Measurements from ENCODE around the gene MIOS. TPM values are rescaled to one million over a fixed set of nuclear protein-coding genes. Genes with fewer than 3 reads are reported as not detected.
A peak's percentile ranks its signal among the peaks of the same experiment; 100 is the strongest.

Gene MIOS
- total and polyA plus RNA-seq, 9 of the 15 experiments (the other 6 are each of a cell fraction or from before 2014, with no cell fraction given) = 7.8 to 47.8 (median 30.6) TPM

DNA sequence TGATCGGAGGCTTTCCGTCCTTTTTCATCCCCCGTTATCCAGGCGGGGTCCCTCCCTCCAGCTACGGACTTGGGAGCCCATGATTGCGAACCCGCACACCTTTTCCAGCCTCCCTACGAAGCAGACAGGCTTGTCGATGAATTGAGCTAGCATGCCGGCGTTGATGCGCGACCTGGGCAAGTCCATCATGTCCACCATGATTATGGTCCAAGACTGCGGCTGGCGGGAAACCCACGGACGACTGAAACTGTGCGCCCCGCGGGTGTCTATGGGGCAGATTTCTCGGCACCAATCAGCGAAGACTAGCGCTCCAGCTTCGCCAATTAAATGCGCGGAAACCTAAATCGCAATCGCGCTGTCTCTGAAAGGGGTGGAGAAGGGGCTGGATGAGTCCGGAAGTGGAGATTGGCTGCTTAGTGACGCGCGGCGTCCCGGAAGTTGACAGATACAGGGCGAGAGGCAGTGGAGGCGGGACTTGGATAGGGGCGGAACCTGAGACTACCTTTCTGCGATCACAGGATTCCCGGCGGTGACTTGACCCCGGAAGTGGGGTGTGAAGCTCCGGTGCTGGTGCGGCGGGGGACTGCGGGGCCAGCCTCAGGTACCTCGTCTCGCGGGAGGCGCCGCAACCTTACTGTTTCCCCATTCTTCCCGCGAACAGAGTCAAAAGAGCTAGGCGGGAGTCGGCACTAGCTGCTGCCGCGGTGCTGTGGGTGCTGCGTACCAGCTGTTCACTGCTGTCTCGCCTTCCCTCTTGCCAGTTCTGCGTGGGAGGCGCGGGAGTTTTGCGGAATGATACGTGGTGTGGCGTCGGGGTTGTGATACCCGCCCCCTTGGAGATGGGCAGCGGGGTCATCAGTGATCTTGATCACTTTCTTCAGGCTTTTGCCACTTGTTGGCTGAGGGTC is 73.8 kb downstream of the MIOS start, which contains the start of gene UMAD1 (continued):
- TF ChIP-seq, protein P1, sequence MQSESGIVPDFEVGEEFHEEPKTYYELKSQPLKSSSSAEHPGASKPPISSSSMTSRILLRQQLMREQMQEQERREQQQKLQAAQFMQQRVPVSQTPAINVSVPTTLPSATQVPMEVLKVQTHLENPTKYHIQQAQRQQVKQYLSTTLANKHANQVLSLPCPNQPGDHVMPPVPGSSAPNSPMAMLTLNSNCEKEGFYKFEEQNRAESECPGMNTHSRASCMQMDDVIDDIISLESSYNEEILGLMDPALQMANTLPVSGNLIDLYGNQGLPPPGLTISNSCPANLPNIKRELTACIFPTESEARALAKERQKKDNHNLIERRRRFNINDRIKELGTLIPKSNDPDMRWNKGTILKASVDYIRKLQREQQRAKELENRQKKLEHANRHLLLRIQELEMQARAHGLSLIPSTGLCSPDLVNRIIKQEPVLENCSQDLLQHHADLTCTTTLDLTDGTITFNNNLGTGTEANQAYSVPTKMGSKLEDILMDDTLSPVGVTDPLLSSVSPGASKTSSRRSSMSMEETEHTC (IDR thresholded peaks at IDR 0.05) = peak; percentile 20; the same call in 1 of the 2 replicates
- TF ChIP-seq ZNF134 (CRISPR knock-in tag; conservative IDR thresholded peaks at IDR 0.05) (peak; percentile 65; the same call in 1 of the 2 replicates), SIN3B (IDR thresholded peaks at IDR 0.05; ENCODE audit: low read depth) (peak; percentile 70), ZKSCAN8 (CRISPR knock-in tag; IDR thresholded peaks at IDR 0.05) (no peak), POLR3G (IDR thresholded peaks at IDR 0.05; ENCODE audit: extremely low read depth, insufficient read length, insufficient replicate concordance) (no peak), ZBTB5 (IDR thresholded peaks at IDR 0.05) (no peak), POU5F1 (IDR thresholded peaks at IDR 0.05; ENCODE audit: borderline replicate concordance, low read depth, low read length, partially characterized antibody) (no peak), SMAD1 (IDR thresholded peaks at IDR 0.05; ENCODE audit: low read depth, low read length, partially characterized antibody) (peak; percentile 65), SIN3A (IDR thresholded peaks at IDR 0.05; ENCODE audit: borderline replicate concordance in 2 of 2, control insufficient read depth in 1 of 2, low read depth in 2 of 2, low read length in 2 of 2) (peak in 1 of 2 experiments; percentile 91; a peak in 3 of 4 replicates), FOXJ2 (tag; IDR thresholded peaks at IDR 0.05) (peak; percentile 55; the same call in 1 of the 2 replicates), MAZ (CRISPR knock-in tag; conservative IDR thresholded peaks at IDR 0.05 in 1 of 2, IDR thresholded peaks at IDR 0.05 in 1 of 2) (peak; percentile 80 to 82), ZEB2 (IDR thresholded peaks at IDR 0.05) (peak; percentile 74; the same call in 1 of the 2 replicates), FOXP1 (CRISPR knock-in tag; IDR thresholded peaks at IDR 0.05) (peak; percentile 81; the same call in 1 of the 2 replicates), ZBTB7A (IDR thresholded peaks at IDR 0.05; ENCODE audit: borderline replicate concordance, control insufficient read depth, low read depth, low read length) (peak; percentile 55; the same call in 1 of the 2 replicates), MEIS2 (IDR thresholded peaks at IDR 0.05; ENCODE audit: partially characterized antibody) (peak; percentile 47), ILK (tag; IDR thresholded peaks at IDR 0.05; ENCODE audit: borderline replicate concordance, low read depth) (no peak), ERF (CRISPR knock-in tag; IDR thresholded peaks at IDR 0.05) (no peak; the same call in 1 of the 2 replicates)
- TF ChIP-seq, protein P2, sequence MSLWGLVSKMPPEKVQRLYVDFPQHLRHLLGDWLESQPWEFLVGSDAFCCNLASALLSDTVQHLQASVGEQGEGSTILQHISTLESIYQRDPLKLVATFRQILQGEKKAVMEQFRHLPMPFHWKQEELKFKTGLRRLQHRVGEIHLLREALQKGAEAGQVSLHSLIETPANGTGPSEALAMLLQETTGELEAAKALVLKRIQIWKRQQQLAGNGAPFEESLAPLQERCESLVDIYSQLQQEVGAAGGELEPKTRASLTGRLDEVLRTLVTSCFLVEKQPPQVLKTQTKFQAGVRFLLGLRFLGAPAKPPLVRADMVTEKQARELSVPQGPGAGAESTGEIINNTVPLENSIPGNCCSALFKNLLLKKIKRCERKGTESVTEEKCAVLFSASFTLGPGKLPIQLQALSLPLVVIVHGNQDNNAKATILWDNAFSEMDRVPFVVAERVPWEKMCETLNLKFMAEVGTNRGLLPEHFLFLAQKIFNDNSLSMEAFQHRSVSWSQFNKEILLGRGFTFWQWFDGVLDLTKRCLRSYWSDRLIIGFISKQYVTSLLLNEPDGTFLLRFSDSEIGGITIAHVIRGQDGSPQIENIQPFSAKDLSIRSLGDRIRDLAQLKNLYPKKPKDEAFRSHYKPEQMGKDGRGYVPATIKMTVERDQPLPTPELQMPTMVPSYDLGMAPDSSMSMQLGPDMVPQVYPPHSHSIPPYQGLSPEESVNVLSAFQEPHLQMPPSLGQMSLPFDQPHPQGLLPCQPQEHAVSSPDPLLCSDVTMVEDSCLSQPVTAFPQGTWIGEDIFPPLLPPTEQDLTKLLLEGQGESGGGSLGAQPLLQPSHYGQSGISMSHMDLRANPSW (CRISPR knock-in tag; IDR thresholded peaks at IDR 0.05) = no peak
- TF ChIP-seq, protein P3, sequence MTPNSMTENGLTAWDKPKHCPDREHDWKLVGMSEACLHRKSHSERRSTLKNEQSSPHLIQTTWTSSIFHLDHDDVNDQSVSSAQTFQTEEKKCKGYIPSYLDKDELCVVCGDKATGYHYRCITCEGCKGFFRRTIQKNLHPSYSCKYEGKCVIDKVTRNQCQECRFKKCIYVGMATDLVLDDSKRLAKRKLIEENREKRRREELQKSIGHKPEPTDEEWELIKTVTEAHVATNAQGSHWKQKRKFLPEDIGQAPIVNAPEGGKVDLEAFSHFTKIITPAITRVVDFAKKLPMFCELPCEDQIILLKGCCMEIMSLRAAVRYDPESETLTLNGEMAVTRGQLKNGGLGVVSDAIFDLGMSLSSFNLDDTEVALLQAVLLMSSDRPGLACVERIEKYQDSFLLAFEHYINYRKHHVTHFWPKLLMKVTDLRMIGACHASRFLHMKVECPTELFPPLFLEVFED (CRISPR knock-in tag; conservative IDR thresholded peaks at IDR 0.05) = no peak

Measured in K562 (cell line).